Measurements from ENCODE around the gene AK9. TPM values are rescaled to one million over a fixed set of nuclear protein-coding genes. Genes with fewer than 3 reads are reported as not detected.

Gene AK9
- total and polyA plus RNA-seq, 9 of the 15 experiments (the other 6 are each of a cell fraction or from before 2014, with no cell fraction given): 0.59 to 1.9 (median 1.2) TPM

- TF ChIP-seq, protein P1, sequence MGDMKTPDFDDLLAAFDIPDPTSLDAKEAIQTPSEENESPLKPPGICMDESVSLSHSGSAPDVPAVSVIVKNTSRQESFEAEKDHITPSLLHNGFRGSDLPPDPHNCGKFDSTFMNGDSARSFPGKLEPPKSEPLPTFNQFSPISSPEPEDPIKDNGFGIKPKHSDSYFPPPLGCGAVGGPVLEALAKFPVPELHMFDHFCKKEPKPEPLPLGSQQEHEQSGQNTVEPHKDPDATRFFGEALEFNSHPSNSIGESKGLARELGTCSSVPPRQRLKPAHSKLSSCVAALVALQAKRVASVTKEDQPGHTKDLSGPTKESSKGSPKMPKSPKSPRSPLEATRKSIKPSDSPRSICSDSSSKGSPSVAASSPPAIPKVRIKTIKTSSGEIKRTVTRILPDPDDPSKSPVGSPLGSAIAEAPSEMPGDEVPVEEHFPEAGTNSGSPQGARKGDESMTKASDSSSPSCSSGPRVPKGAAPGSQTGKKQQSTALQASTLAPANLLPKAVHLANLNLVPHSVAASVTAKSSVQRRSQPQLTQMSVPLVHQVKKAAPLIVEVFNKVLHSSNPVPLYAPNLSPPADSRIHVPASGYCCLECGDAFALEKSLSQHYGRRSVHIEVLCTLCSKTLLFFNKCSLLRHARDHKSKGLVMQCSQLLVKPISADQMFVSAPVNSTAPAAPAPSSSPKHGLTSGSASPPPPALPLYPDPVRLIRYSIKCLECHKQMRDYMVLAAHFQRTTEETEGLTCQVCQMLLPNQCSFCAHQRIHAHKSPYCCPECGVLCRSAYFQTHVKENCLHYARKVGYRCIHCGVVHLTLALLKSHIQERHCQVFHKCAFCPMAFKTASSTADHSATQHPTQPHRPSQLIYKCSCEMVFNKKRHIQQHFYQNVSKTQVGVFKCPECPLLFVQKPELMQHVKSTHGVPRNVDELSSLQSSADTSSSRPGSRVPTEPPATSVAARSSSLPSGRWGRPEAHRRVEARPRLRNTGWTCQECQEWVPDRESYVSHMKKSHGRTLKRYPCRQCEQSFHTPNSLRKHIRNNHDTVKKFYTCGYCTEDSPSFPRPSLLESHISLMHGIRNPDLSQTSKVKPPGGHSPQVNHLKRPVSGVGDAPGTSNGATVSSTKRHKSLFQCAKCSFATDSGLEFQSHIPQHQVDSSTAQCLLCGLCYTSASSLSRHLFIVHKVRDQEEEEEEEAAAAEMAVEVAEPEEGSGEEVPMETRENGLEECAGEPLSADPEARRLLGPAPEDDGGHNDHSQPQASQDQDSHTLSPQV (IDR thresholded peaks at IDR 0.05): no peak
- TF ChIP-seq ZNF324 (CRISPR knock-in tag; IDR thresholded peaks at IDR 0.05): no peak
- no peak for TF ChIP-seq YBX1 (IDR thresholded peaks at IDR 0.05)
- TF ChIP-seq PHB (CRISPR knock-in tag; IDR thresholded peaks at IDR 0.05): no peak
Observed at GRCh38 chr6:109705258-109705657, 14.3 kb upstream of the AK9 start (continued).

GRCh38 chr6:109702791-109703190, 11.8 kb upstream of the AK9 start:
- H3K27me3 ChIP-seq (ENCODE audit: control insufficient read depth in 2 of 2, insufficient read depth in 2 of 2, low read length in 2 of 2): no peaks in the 10 kb centered on the region
- DNase-seq (ENCODE audit: extremely low read depth in 1 of 4, low spot score in 3 of 4) (no peak), FAIRE-seq (no peak), ATAC-seq (no peak)
- ChIA-PET POLR2A (no interaction called here), CTCF (ENCODE audit: low intra/inter-chr PET ratio) (interaction anchor here (0.7 kb wide), 1 partner anchor 338 kb away, joined by 4 read pairs; no protein-coding TSS in a partner anchor)
- H4K20me1 ChIP-seq (replicated peaks; ENCODE audit: control insufficient read depth, insufficient read depth, low read length): no peaks in the 10 kb centered on the region
- no peaks in the 10 kb centered on the region for H3K36me3 ChIP-seq (ENCODE audit: control insufficient read depth, insufficient read depth, low read length)
- no peaks in the 10 kb centered on the region for H3K9me3 ChIP-seq (replicated peaks; ENCODE audit: control insufficient read depth, insufficient read depth, low read depth, low read length)
- 10% methylated on average over 4 of the region's 4 CpGs for WGBS (ENCODE audit: insufficient coverage, low coverage, missing lambda C conversion rate)
- no peak overlapping the region for H2AFZ ChIP-seq (ENCODE audit: low read depth, low read length)
- no peak overlapping the region for H3K27ac ChIP-seq (ENCODE audit: extremely low read depth, low read depth, low read length)
- no peaks in the 10 kb centered on the region for H3K4me1 ChIP-seq (replicated peaks in 1 of 2; ENCODE audit: control insufficient read depth in 2 of 2, insufficient read depth in 2 of 2, low read length in 2 of 2)
- H3K79me2 ChIP-seq (ENCODE audit: control insufficient read depth, insufficient read depth, low read length): no peaks in the 10 kb centered on the region
- no peaks in the 10 kb centered on the region for H3K9me1 ChIP-seq (ENCODE audit: control insufficient read depth, insufficient read depth, low read length)
- H3K9ac ChIP-seq (ENCODE audit: insufficient read depth in 1 of 2, low read depth in 2 of 2, low read length in 2 of 2): no peak overlapping the region
- in situ Hi-C loops (cut with MboI) (loop anchor here (5.0 to 10.0 kb wide), 3 partner anchors 178 to 690 kb away; no protein-coding TSS in a partner anchor), intact Hi-C loops (cut with micrococcal nuclease) (loop anchor here (10.0 kb wide), 1 partner anchor 472 kb away; the partner anchor contains the start of gene WASF1)
- BruUV-seq (replicated peaks): no TSS peak
- H3K4me3 ChIP-seq: no peak overlapping the region
- H3K4me2 ChIP-seq (ENCODE audit: insufficient read depth, low read length): no peak overlapping the region
- TF ChIP-seq WHSC1 (IDR thresholded peaks at IDR 0.05; ENCODE audit: low read length) (no peak), KAT7 (CRISPR knock-in tag; IDR thresholded peaks at IDR 0.05; ENCODE audit: borderline replicate concordance) (no peak), RFX5 (IDR thresholded peaks at IDR 0.05; ENCODE audit: low read depth, low read length) (no peak), ZNF217 (CRISPR knock-in tag; IDR thresholded peaks at IDR 0.05) (no peak), HDAC1 (IDR thresholded peaks at IDR 0.05) (no peak), MED1 (CRISPR knock-in tag; IDR thresholded peaks at IDR 0.05; ENCODE audit: borderline replicate concordance) (no peak), ZNF75A (CRISPR knock-in tag; IDR thresholded peaks at IDR 0.05) (no peak), GABPA (tag; conservative IDR thresholded peaks at IDR 0.05; ENCODE audit: low read depth) (peak; percentile 42; the same call in 1 of the 2 replicates), ZFP36 (IDR thresholded peaks at IDR 0.05; ENCODE audit: low read depth, low read length, partially characterized antibody) (no peak), SPI1 (IDR thresholded peaks at IDR 0.05; ENCODE audit: borderline replicate concordance, low read depth, low read length) (peak; percentile 65; the same call in 1 of the 2 replicates)
- TF ChIP-seq, protein P2, sequence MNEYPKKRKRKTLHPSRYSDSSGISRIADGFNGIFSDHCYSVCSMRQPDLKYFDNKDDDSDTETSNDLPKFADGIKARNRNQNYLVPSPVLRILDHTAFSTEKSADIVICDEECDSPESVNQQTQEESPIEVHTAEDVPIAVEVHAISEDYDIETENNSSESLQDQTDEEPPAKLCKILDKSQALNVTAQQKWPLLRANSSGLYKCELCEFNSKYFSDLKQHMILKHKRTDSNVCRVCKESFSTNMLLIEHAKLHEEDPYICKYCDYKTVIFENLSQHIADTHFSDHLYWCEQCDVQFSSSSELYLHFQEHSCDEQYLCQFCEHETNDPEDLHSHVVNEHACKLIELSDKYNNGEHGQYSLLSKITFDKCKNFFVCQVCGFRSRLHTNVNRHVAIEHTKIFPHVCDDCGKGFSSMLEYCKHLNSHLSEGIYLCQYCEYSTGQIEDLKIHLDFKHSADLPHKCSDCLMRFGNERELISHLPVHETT (CRISPR knock-in tag; conservative IDR thresholded peaks at IDR 0.05 in 1 of 2, IDR thresholded peaks at IDR 0.05 in 1 of 2): no peak

All from K562 (cell line).